Activated CD8-positive, alpha-beta memory T cell treated with anti-CD3 and anti-CD28 coated beads, Interleukin-2, amount 50 U/mL, for 24 hours (primary cell): ENCODE results near the gene ATF6.

Experiments
- DNase-seq: peaks from one replicate; pipeline ENCODE4 v3.0.0-alpha.2; 2020; ENCODE audit errors: extremely low read depth

ATF6 gene

GRCh38 chr1:162003061-162003829 is 237.1 kb downstream of the ATF6 start:
- no peak for DNase-seq

GRCh38 chr1:162003830-162004215 is 237.7 kb downstream of the ATF6 start:
- no peak for DNase-seq

- DNase-seq: no peak
Measured at GRCh38 chr1:162004441-162004950, 238.4 kb downstream of the ATF6 start.

- no peak for DNase-seq
Measured at GRCh38 chr1:162006081-162006480, 240.0 kb downstream of the ATF6 start.

GRCh38 chr1:162007466-162007865 is 241.3 kb downstream of the ATF6 start:
- no peak for DNase-seq

GRCh38 chr1:162008799-162009198 is 242.7 kb downstream of the ATF6 start:
- no peak for DNase-seq

- DNase-seq: no peak
Measured at GRCh38 chr1:162009501-162010174, 243.5 kb downstream of the ATF6 start.

- DNase-seq: no peak
Measured at GRCh38 chr1:162010175-162010506, 244.0 kb downstream of the ATF6 start.

- DNase-seq: no peak
Measured at GRCh38 chr1:162011337-162012012, 245.4 kb downstream of the ATF6 start.

GRCh38 chr1:162013289-162013688 is 247.2 kb downstream of the ATF6 start:
- DNase-seq: no peak
